Adrenal gland (tissue), 12 donors: ENCODE measurements around the gene ARHGAP12. TPM values are rescaled to one million over a fixed set of nuclear protein-coding genes. Genes with fewer than 3 reads are reported as not detected.

Experiments used
- DNase-seq, 7 donors: peaks; one replicate each; pipeline ENCODE4 v3.0.0-alpha.2; 2019 to 2020
- H3K27ac ChIP-seq, 5 donors: fragments of 200-600 bp; sonication (generic) in 4 of 5; 1 replicate in 3 of 5; 2 replicates in 2 of 5; pipeline versions ENCODE4 v1.5.1 to v1.8.0; 2016 to 2020; ENCODE audit warnings: mild to moderate bottlenecking in 1 of 5
- H3K27me3 ChIP-seq: fragments of 200-600 bp; 2 replicates; pipeline ENCODE4 v1.8.0; 2021
- H3K36me3 ChIP-seq, 2 donors: fragments of 200-600 bp; replicated peaks in 1 of 2; 1 replicate in 1 of 2; 2 replicates in 1 of 2; pipeline versions ENCODE4 v1.5.1 to v1.8.0; 2018 to 2022
- H3K4me1 ChIP-seq, 2 donors: fragments of 200-600 bp; replicated peaks in 1 of 2; 1 replicate in 1 of 2; 2 replicates in 1 of 2; pipeline versions ENCODE4 v1.5.1 to v1.8.0; 2018 to 2021
- H3K4me3 ChIP-seq, 4 donors: fragments of 200-600 bp; sonication (generic) in 3 of 4; one replicate each; pipeline ENCODE4 v1.5.1; 2016 to 2018
- H3K9me3 ChIP-seq, 3 donors: fragments of 200-600 bp; sonication (generic) in 1 of 3; replicated peaks in 1 of 3; 1 replicate in 2 of 3; 2 replicates in 1 of 3; pipeline versions ENCODE4 v1.5.1 to v1.8.0; 2016 to 2021
- POLR2A ChIP-seq, 2 donors: fragments of 450-650 bp; IDR thresholded peaks; one replicate each; pipeline ENCODE4 v1.6.1; 2017; ENCODE audit warnings: antibody characterized with exemption in 2 of 2, mild to moderate bottlenecking in 2 of 2, moderate library complexity in 1 of 2
- WGBS, 4 donors: extraction: QIAGEN DNeasy Blood & Tissue Kit in 2 of 4; methylation state at CpG; one replicate each; pipeline versions ENCODE4 v1.1.5 to v1.1.7; 2013 to 2017; 5-methylcytosine and 5-hydroxymethylcytosine counted together
- intact Hi-C, 2 donors: fragments of 100-400 bp; cut with DNase I; formaldehyde crosslinking; loops; one replicate each; pipeline versions ENCODE4 v1.14.1 to v1.15.0; 2022 to 2023
- polyA plus RNA-seq, 3 donors: library from polyadenylated mRNA; stranded (reverse); fragments of 200-250 nt in 2 of 3; fragments of 350-450 nt in 1 of 3; fragmentation: Illumina TruSeq in 1 of 3; extraction: RNeasy Lipid Tissue Mini Kit (QIAGEN cat#74804) in 1 of 3; gene quantifications; one replicate each; pipeline ENCODE4 v1.2.3, GENCODE V29; 2013 to 2014
- total RNA-seq, 9 donors: library from RNA; depleted of rRNA in 4 of 9; stranded (reverse); fragments of >200 nt in 4 of 9; fragments of 120-200 nt in 1 of 9; fragmentation: NEBNext Ultra II Directional in 1 of 9; extraction: Animal tissue kit (Norgen Biotek cat#: 25700) in 1 of 9; gene quantifications; one replicate each; pipeline versions ENCODE4 v1.1.0 to v1.2.4, GENCODE V29; 2013 to 2023
- TF ChIP-seq, protein P1 (sequence below), 6 experiments: fragments of 450-650 bp in 4 of 6; fragments of 200-600 bp in 2 of 6; sonication (generic) in 1 of 6; IDR thresholded peaks; 1 replicate in 5 of 6; 2 replicates in 1 of 6; pipeline versions ENCODE4 v1.5.1 to v1.8.0; 2016 to 2021; ENCODE audit warnings: antibody characterized with exemption in 6 of 6, mild to moderate bottlenecking in 2 of 6, moderate library complexity in 1 of 6
- donor health status: healthy with polysubstance abuse.
- donor health status: Bipolar disorder and iron deficiency.
- donor health status: DM: yes; HTN: yes; CAD: no.
- donor health status: DM: no; HTN: no; CAD: no.
- donor health status: DM: no; HTN: no; CAD: no.
- donor health status: DM: yes; HTN: yes; CAD: no.

ARHGAP12 gene
- total and polyA plus RNA-seq, 12 donors: 26.7 to 88.6 (median 38.1) TPM

DNA sequence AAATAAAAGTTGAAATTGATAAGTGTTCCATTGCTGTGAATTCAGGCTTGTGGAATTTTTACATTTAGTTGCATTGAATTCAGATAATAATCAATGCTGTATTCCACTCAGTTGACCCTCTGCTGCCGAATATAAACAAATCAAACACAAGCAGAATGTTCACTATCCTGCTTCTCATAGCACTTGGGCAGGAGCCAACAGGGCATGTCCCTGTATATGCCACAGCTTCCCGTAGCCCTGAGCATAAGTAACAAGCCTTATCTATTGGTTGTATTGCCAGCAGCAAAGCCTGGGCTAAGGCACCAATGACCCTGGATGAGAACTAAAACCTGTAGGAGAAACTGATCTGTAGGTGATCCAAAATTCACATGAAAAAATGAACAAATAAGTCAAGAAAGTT lies 145.9 kb downstream of the ARHGAP12 start:
- no peaks in the 10 kb centered on the region for H3K27me3 ChIP-seq
- no peaks in the 10 kb centered on the region for H3K36me3 ChIP-seq
- no peaks in the 10 kb centered on the region for H3K9me3 ChIP-seq
- DNase-seq: peak in 1 of 7 donors; percentile 17
- 7 to 46% (median 39%) methylated on average over 2 of the region's 2 CpGs for WGBS, 4 donors
- H3K4me3 ChIP-seq: no peak overlapping the region
- no peaks in the 10 kb centered on the region for H3K4me1 ChIP-seq
- intact Hi-C loops: no loop called here
- TF ChIP-seq POLR2A (IDR thresholded peaks at IDR 0.05): no peak
- TF ChIP-seq, protein P1, sequence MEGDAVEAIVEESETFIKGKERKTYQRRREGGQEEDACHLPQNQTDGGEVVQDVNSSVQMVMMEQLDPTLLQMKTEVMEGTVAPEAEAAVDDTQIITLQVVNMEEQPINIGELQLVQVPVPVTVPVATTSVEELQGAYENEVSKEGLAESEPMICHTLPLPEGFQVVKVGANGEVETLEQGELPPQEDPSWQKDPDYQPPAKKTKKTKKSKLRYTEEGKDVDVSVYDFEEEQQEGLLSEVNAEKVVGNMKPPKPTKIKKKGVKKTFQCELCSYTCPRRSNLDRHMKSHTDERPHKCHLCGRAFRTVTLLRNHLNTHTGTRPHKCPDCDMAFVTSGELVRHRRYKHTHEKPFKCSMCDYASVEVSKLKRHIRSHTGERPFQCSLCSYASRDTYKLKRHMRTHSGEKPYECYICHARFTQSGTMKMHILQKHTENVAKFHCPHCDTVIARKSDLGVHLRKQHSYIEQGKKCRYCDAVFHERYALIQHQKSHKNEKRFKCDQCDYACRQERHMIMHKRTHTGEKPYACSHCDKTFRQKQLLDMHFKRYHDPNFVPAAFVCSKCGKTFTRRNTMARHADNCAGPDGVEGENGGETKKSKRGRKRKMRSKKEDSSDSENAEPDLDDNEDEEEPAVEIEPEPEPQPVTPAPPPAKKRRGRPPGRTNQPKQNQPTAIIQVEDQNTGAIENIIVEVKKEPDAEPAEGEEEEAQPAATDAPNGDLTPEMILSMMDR (IDR thresholded peaks at IDR 0.05): no peak
- no peak overlapping the region for H3K27ac ChIP-seq

GRCh38 chr10:31780717-31781116 lies 147.9 kb downstream of the ARHGAP12 start:
- TF ChIP-seq, protein P1 (IDR thresholded peaks at IDR 0.05): no peak
- no peak for TF ChIP-seq POLR2A (IDR thresholded peaks at IDR 0.05)
- Histone ChIP-seq H3K36me3 (no peaks in the 10 kb centered on the region), H3K4me3 (no peak overlapping the region), H3K27me3 (no peaks in the 10 kb centered on the region), H3K27ac (no peak overlapping the region), H3K9me3 (no peaks in the 10 kb centered on the region), H3K4me1 (no peaks in the 10 kb centered on the region)
- WGBS, 4 donors: 55 to 67% (median 65%) methylated on average over 2 of the region's 2 CpGs
- DNase-seq: no peak
- intact Hi-C loops: no loop called here

DNA sequence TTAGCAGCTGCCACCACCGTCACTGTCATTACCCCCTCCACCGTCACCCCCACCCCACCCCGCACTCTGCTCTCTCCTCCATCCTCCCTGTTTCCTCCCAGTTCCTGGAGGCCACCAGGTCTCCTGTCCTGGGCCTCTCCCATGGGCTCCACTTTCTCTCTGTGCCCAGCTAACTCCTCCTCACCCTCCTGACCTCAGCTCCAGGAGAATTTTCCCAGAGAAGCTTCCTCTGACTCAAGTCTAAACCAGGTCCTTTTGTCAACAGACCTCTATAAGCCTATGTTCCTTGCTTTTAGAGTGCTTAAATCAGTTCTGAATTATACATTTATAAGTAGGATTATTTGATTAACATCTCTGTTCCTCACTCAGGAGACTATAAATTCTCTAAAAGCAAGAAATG lies 150.0 kb downstream of the ARHGAP12 start:
- H3K27ac ChIP-seq: no peak overlapping the region
- WGBS, 4 donors: 82 to 100% (median 94%) methylated on average over 2 to 3 of the region's 3 CpGs
- H3K27me3 ChIP-seq: no peaks in the 10 kb centered on the region
- no peak for DNase-seq
- intact Hi-C loops: loop anchor here in 1 of 2 donors (10.0 kb wide), 1 partner anchor 74 kb away; no protein-coding TSS in a partner anchor
- H3K9me3 ChIP-seq: no peaks in the 10 kb centered on the region
- no peak overlapping the region for H3K4me3 ChIP-seq
- TF ChIP-seq, protein P1 (IDR thresholded peaks at IDR 0.05): no peak
- no peak for TF ChIP-seq POLR2A (IDR thresholded peaks at IDR 0.05)
- H3K36me3 ChIP-seq: no peaks in the 10 kb centered on the region
- no peaks in the 10 kb centered on the region for H3K4me1 ChIP-seq

DNA sequence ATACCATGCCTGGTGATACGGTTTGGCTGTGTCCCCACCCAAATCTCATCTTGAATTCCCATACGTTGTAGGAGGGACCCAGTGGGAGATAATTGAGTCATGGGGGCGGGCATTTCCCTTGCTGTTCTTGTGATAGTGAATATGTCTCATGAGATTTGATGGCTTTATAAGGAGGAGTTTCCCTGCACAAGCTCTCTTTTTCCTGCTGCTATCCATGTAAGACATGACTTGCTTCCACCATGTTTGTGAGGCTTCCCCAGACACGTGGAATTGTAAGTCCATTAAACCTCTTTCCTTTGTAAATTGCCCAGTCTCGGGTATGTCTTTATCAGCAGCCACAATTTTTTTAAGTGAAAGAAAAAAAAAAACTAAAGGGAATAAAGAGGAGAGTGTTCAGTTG lies 152.5 kb downstream of the ARHGAP12 start:
- no peak for DNase-seq
- no peaks in the 10 kb centered on the region for H3K9me3 ChIP-seq
- H3K27ac ChIP-seq: no peak overlapping the region
- intact Hi-C loops: loop anchor here in 1 of 2 donors (10.0 kb wide), 1 partner anchor 71 kb away; no protein-coding TSS in a partner anchor
- H3K4me3 ChIP-seq: no peak overlapping the region
- no peaks in the 10 kb centered on the region for H3K4me1 ChIP-seq
- no peaks in the 10 kb centered on the region for H3K27me3 ChIP-seq
- TF ChIP-seq, protein P1 (IDR thresholded peaks at IDR 0.05): no peak
- TF ChIP-seq POLR2A (IDR thresholded peaks at IDR 0.05): no peak
- WGBS, 4 donors: 80 to 93% (median 85%) methylated on average over 5 of the region's 5 CpGs
- no peaks in the 10 kb centered on the region for H3K36me3 ChIP-seq
